Neural progenitor cell (in vitro differentiated cells): Measurements from ENCODE around the gene FGD3. TPM values are rescaled to one million over a fixed set of nuclear protein-coding genes. Genes with fewer than 3 reads are reported as not detected.

ENCODE experiments used
- DNase-seq: peaks from one replicate; pipeline ENCODE4 v3.0.0-alpha.2; 2016; ENCODE audit warnings: low spot score
- H2AFZ ChIP-seq: fragments of 200-600 bp; sonication (generic); replicated peaks from 2 replicates; pipeline ENCODE4 v1.6.1; 2016; ENCODE audit warnings: antibody characterized with exemption
- H3F3A ChIP-seq: fragments of 200-600 bp; sonication (generic); 2 replicates; pipeline ENCODE4 v1.6.1; 2016; ENCODE audit warnings: antibody characterized with exemption, low read depth
- H3K27ac ChIP-seq: fragments of 200-600 bp; sonication (generic); 2 replicates; pipeline ENCODE4 v1.5.1; 2016; ENCODE audit warnings: mild to moderate bottlenecking
- H3K27me3 ChIP-seq: fragments of 200-600 bp; sonication (generic); 2 replicates; pipeline ENCODE4 v1.6.1; 2016; ENCODE audit warnings: mild to moderate bottlenecking, moderate library complexity
- H3K36me3 ChIP-seq: fragments of 200-600 bp; sonication (generic); 2 replicates; pipeline ENCODE4 v1.5.1; 2016
- H3K4me1 ChIP-seq: fragments of 200-600 bp; sonication (generic); 2 replicates; pipeline ENCODE4 v1.6.1; 2016; ENCODE audit warnings: mixed run types
- H3K4me2 ChIP-seq: fragments of 200-600 bp; sonication (generic); 2 replicates; pipeline ENCODE4 v1.6.1; 2016
- H3K4me3 ChIP-seq: fragments of 200-600 bp; sonication (generic); 2 replicates; pipeline ENCODE4 v1.5.1; 2016
- H3K79me2 ChIP-seq: fragments of 200-600 bp; sonication (generic); 2 replicates; pipeline ENCODE4 v1.6.1; 2016; ENCODE audit warnings: low read depth
- H3K9ac ChIP-seq: fragments of 200-600 bp; sonication (generic); 2 replicates; pipeline ENCODE4 v1.6.1; 2016
- H3K9me3 ChIP-seq: fragments of 200-600 bp; sonication (generic); 2 replicates; pipeline ENCODE4 v1.5.1; 2016; ENCODE audit warnings: low read depth
- H4K20me1 ChIP-seq: fragments of 200-600 bp; sonication (generic); 2 replicates; pipeline ENCODE4 v1.6.1; 2016; ENCODE audit warnings: low read depth
- H3K27ac Mint-ChIP-seq: 3 replicates; pipeline ENCODE4 v1.8.0; 2021; ENCODE audit warnings: mixed read lengths
- H3K27me3 Mint-ChIP-seq: 2 replicates; pipeline ENCODE4 v1.8.0; 2022; ENCODE audit warnings: low read depth, mild to moderate bottlenecking, inconsistent platforms, moderate library complexity, mixed read lengths; ENCODE audit not compliant: insufficient read depth
- H3K36me3 Mint-ChIP-seq: 3 replicates; pipeline ENCODE4 v1.8.0; 2021; ENCODE audit warnings: mixed read lengths
- H3K4me1 Mint-ChIP-seq: 3 replicates; pipeline ENCODE4 v1.8.0; 2021; ENCODE audit warnings: mixed read lengths
- H3K4me3 Mint-ChIP-seq: 3 replicates; pipeline ENCODE4 v1.8.0; 2021; ENCODE audit warnings: mild to moderate bottlenecking, moderate library complexity, mixed read lengths
- H3K9me3 Mint-ChIP-seq: 3 replicates; pipeline ENCODE4 v1.8.0; 2020; ENCODE audit warnings: mixed read lengths
- CTCF ChIP-seq: fragments of 200-600 bp; sonication (generic); IDR thresholded peaks from 2 replicates; pipeline ENCODE4 v1.5.1; 2017; ENCODE audit warnings: antibody characterized with exemption, mild to moderate bottlenecking
- EZH2 ChIP-seq: fragments of 200-600 bp; sonication (generic); IDR thresholded peaks from 2 replicates; pipeline ENCODE4 v1.6.1; 2017; ENCODE audit warnings: antibody characterized with exemption, mild to moderate bottlenecking, moderate library complexity
- EZH2phosphoT487 ChIP-seq: fragments of 200-600 bp; sonication (generic); IDR thresholded peaks from 2 replicates; pipeline ENCODE4 v1.6.1; 2017; ENCODE audit warnings: antibody characterized with exemption
- total RNA-seq: library from RNA; depleted of rRNA; stranded (reverse); fragments of >200 nt; gene quantifications from 2 replicates; pipeline ENCODE4 v1.2.3, GENCODE V29; 2015; ENCODE audit warnings: low replicate concordance

The FGD3 gene
- total RNA-seq, 1 donor from 2014 or later, result 0.56 TPM

GRCh38 chr9:92979283-92980056 lies 32.1 kb downstream of the FGD3 start:
- H3K4me3 ChIP-seq, result no peak overlapping the region
- H3K79me2 ChIP-seq, result no peaks in the 10 kb centered on the region
- Mint-ChIP-seq H3K36me3 (no peaks in the 10 kb centered on the region), H3K9me3 (peaks cover 35% of the 10 kb centered on the region), H3K27ac (no peak overlapping the region), H3K4me3 (no peak overlapping the region), H3K4me1 (peaks cover 11% of the 10 kb centered on the region), H3K27me3 (no peaks in the 10 kb centered on the region)
- no peak overlapping the region for H3K9ac ChIP-seq
- H3K27me3 ChIP-seq, result no peaks in the 10 kb centered on the region
- no peaks in the 10 kb centered on the region for H3K36me3 ChIP-seq
- H3K4me2 ChIP-seq, result no peak overlapping the region
- H3K27ac ChIP-seq, result no peak overlapping the region
- no peaks in the 10 kb centered on the region for H4K20me1 ChIP-seq
- no peak overlapping the region for H2AFZ ChIP-seq
- H3K9me3 ChIP-seq, result peaks cover 18% of the 10 kb centered on the region
- DNase-seq, result no peak
- H3F3A ChIP-seq, result no peaks in the 10 kb centered on the region
- no peaks in the 10 kb centered on the region for H3K4me1 ChIP-seq
- no peak for TF ChIP-seq EZH2
- no peak for TF ChIP-seq EZH2phosphoT487
- TF ChIP-seq CTCF, result no peak

GRCh38 chr9:92980085-92980745 lies 32.9 kb downstream of the FGD3 start:
- H3K27me3 ChIP-seq, result no peaks in the 10 kb centered on the region
- H3K27ac ChIP-seq, result no peak overlapping the region
- H3K36me3 ChIP-seq, result no peaks in the 10 kb centered on the region
- H3F3A ChIP-seq, result no peaks in the 10 kb centered on the region
- TF ChIP-seq EZH2phosphoT487 (no peak), EZH2 (no peak), CTCF (no peak)
- H3K36me3 Mint-ChIP-seq, result no peaks in the 10 kb centered on the region
- no peak overlapping the region for H3K9ac ChIP-seq
- H3K4me3 ChIP-seq, result no peak overlapping the region
- no peaks in the 10 kb centered on the region for H3K4me1 ChIP-seq
- no peaks in the 10 kb centered on the region for H3K27me3 Mint-ChIP-seq
- H3K9me3 ChIP-seq, result peaks cover 23% of the 10 kb centered on the region
- no peak overlapping the region for H3K27ac Mint-ChIP-seq
- H3K9me3 Mint-ChIP-seq, result peaks cover 37% of the 10 kb centered on the region
- H3K4me2 ChIP-seq, result no peak overlapping the region
- no peak for DNase-seq
- H4K20me1 ChIP-seq, result no peaks in the 10 kb centered on the region
- H3K4me1 Mint-ChIP-seq, result peaks cover 11% of the 10 kb centered on the region
- no peaks in the 10 kb centered on the region for H3K79me2 ChIP-seq
- no peak overlapping the region for H2AFZ ChIP-seq
- no peak overlapping the region for H3K4me3 Mint-ChIP-seq

- Mint-ChIP-seq H3K9me3 (peaks cover 48% of the 10 kb centered on the region), H3K27me3 (peaks cover 2% of the 10 kb centered on the region), H3K4me3 (no peak overlapping the region), H3K36me3 (no peaks in the 10 kb centered on the region), H3K4me1 (peaks cover 11% of the 10 kb centered on the region), H3K27ac (no peak overlapping the region)
- no peak overlapping the region for H3K9ac ChIP-seq
- TF ChIP-seq EZH2phosphoT487, result no peak
- TF ChIP-seq CTCF, result no peak
- TF ChIP-seq EZH2, result no peak
- H4K20me1 ChIP-seq, result no peaks in the 10 kb centered on the region
- H3K27ac ChIP-seq, result no peak overlapping the region
- H3K4me1 ChIP-seq, result no peaks in the 10 kb centered on the region
- H3K4me2 ChIP-seq, result no peak overlapping the region
- peaks cover 23% of the 10 kb centered on the region for H3K9me3 ChIP-seq
- no peaks in the 10 kb centered on the region for H3K79me2 ChIP-seq
- no peaks in the 10 kb centered on the region for H3F3A ChIP-seq
- no peak for DNase-seq
- no peak overlapping the region for H3K4me3 ChIP-seq
- no peak overlapping the region for H2AFZ ChIP-seq
- H3K27me3 ChIP-seq, result no peaks in the 10 kb centered on the region
- H3K36me3 ChIP-seq, result no peaks in the 10 kb centered on the region
Measured at GRCh38 chr9:92982130-92982529, 34.8 kb downstream of the FGD3 start.
